ENCODE results near the gene CLMN.

CLMN gene

DNA sequence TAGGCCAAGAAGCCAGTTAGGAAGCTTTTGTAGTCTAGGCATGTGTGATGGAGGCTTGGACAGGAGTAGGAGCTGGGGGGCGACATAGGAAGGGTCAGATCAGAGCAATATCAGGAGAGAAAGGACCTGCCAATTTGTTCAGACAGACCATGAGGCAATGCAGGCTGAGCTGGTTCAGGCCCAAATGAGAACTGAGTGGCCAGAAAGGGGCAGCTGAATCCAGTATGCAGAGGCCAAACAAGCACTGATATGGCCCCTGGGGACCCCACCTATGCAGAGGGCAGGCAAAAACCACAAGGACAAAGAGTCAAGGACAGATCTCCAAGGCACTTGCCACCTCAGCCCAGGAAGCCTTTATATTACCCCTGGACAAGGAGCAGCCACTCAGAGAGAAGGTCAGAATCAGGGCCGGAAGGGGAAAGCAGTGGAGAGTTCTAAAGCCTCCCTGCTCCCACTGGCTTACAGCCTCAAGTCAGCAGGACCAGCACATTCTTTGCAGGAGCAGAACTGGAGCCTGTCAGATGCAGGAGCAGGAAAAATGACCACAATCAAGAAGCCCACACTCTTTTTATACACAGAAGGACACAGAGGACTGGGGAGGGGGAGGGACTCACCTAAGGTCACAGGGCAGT is 37.2 kb downstream of the CLMN start:
- DNase-seq: no peak

- no peak for DNase-seq
These were observed 38.0 kb downstream of the CLMN start for GRCh38 chr14:95281560-95282176.

GRCh38 chr14:95275494-95275893 is 44.2 kb downstream of the CLMN start:
- DNase-seq: no peak

- DNase-seq: no peak
These were observed 44.8 kb downstream of the CLMN start for GRCh38 chr14:95274874-95275273.

GRCh38 chr14:95274279-95274678 is 45.4 kb downstream of the CLMN start:
- no peak for DNase-seq

DNA sequence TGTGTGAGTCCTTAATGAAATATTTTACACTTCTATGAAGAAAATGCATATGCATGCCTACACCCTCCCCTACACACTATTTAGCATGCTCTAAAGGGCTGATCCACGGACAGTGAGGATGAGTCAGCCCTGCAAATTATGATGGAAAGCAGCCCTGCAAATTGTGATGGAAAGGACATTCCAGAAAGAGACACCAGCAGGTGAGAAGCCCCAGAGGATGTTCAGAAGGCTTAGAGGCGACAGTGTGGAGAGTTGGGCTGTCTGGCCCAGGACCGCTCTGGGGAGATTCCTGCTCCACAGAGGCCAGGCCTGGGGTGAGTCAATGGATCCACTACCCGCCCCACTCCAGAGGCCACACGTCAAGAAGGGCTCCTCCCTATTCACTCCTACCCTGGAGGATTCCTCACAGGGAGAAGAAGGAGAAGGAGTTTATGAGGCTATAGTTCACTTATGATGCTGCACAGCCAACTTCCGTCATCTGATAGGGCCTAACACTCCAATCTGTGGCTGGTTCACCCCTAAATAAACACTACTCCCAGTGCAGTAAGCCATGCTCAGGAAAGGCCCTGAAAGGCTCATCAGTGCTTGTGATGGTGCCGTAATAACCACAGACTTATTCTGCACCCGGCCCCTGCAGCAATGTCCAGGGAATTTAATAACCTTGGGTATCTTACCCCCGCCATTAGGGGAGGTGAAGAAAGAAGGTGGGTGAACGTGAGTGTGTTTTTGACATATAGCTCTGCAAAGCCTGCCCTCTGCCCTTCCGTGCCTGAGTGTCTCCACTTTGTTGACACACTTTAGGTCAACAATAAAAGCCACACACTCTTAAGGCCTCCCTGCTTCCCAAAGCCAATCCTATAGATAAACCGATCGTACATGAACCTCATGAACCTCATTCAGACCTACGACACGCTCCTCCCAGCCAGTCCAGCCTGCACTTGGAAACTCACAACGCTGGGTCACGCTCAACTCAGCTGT is 46.4 kb downstream of the CLMN start:
- no peak for DNase-seq

GRCh38 chr14:95272057-95272456 is 47.7 kb downstream of the CLMN start:
- no peak for DNase-seq

GRCh38 chr14:95270203-95270602 is 49.5 kb downstream of the CLMN start:
- DNase-seq: no peak

- no peak for DNase-seq
These were observed 50.2 kb downstream of the CLMN start for GRCh38 chr14:95269493-95269892.

DNA sequence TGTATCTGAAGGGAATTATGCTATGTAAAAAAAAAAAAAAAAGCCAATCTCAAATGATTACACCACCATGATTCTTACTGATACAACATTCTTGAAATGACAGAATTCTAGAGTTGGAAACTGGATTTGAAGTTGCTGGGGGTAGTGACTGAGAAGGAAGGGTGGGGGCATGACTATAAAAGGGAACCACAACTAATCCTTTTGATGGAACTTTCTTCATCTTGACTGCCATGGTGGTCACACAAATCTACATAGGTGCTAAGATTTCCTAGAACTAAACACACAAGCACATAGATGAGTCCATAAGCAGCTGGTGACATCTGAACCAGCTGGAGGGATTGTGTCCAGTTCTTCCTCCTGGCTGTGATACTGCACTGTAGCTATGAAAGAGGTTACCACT is 51.4 kb downstream of the CLMN start:
- no peak for DNase-seq

- no peak for DNase-seq
These were observed 52.4 kb downstream of the CLMN start for GRCh38 chr14:95267306-95267705.

GRCh38 chr14:95265106-95266094 is 54.3 kb downstream of the CLMN start:
- no peak for DNase-seq

GRCh38 chr14:95264271-95264973 is 55.3 kb downstream of the CLMN start:
- no peak for DNase-seq

- no peak for DNase-seq
These were observed 56.0 kb downstream of the CLMN start for GRCh38 chr14:95263527-95264231.

- no peak for DNase-seq
These were observed 57.2 kb downstream of the CLMN start for GRCh38 chr14:95262511-95262891.

DNA sequence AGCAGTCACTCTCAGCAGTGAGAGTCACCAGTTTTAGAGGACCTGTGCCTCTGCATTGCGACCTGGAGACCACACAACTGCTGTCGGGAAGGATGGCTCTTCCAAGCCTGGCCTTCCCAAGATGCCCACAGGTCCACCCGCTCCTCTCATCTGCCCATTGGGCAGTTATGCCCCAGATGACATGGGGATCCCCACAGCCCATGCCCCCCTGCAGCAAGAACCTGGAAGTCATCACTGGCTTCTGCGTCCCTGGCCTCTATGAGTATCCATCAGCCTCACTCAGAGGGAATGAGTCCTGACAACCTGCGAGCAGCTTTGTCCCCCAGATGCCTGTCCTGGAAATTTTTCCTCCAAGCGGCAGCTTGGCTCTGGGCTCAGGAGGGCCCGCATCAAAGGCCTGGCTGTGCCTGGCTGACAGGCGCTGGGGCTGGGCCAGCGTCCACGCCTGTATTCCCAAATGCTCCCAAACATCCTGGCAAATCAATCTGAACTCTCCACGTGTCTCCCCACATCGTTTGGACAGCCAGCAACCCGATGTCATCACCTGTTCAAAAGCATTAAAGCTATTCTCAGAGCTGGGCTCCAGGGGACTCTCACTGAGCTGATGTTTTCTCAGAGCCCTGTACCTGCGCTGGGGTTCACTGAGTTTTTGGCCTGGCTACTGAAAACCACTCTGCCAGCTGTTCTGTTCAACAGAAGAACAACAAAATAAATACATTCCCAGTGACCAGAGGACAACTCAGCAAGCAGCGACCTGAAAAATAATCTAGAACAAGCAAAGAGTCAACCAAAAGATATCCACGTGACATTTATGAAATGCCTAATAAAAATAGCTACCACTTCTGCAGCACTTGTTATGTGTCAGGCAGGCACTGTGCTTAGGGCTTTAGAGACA is 57.8 kb downstream of the CLMN start:
- DNase-seq: no peak

DNA sequence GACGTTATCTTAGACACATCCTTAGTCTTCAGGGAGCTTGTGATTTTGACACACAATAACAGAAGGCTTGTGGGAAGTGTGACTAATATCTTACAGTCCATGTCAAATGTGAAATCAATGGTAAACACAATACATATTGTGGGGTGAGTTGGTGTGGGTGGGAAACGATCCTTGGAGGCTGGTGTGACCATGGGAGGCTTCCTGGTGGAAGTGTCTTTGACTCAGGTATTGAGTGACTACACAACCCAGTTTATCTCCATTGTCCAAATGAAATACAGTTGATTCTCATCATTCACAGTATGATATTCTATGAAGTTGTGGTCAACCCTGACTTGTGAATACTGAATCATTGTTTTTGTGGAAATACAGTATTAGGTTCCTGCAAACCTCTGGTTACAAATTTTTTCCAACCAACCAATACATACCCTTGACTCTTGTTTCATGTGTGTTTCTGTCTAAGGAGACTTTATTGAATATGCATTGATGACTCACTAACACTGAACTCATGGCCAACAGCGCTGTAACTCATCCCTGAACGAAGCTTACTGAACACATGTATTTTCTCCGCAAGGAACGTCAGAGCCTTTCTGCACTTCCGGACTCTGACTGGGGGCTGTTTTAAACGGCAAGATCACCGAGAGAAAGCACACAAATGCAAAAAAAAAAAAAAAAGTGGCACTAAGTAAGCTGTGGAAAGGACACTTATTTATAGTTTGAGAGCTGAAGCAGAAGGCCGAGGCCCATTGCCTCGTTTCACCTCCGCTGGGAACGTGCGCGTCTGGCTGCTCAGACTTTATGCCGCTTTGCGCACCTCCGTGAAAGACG is 59.0 kb downstream of the CLMN start:
- DNase-seq: no peak

- no peak for DNase-seq
These were observed 60.7 kb downstream of the CLMN start for GRCh38 chr14:95258754-95259593.
